ENCODE results near the gene CPLX4.
"Not testable (repeated sequence)": the region's sequence is repeated elsewhere in the genome, so short reads cannot be mapped to it uniquely, and the experiment has no call there.

CPLX4 gene

GRCh38 chr18:59268721-59269562 lies 49.5 kb downstream of the CPLX4 start:
- DNase-seq: no peak

GRCh38 chr18:59268127-59268720 lies 50.2 kb downstream of the CPLX4 start:
- DNase-seq: no peak

GRCh38 chr18:59267503-59268126 lies 50.8 kb downstream of the CPLX4 start:
- no peak for DNase-seq

GRCh38 chr18:59266886-59267502 lies 51.5 kb downstream of the CPLX4 start:
- no peak for DNase-seq

GRCh38 chr18:59266459-59266858 lies 52.0 kb downstream of the CPLX4 start:
- no peak for DNase-seq

GRCh38 chr18:59265974-59266369 lies 52.5 kb downstream of the CPLX4 start:
- no peak for DNase-seq

GRCh38 chr18:59265246-59265973 lies 53.0 kb downstream of the CPLX4 start:
- DNase-seq: no peak

GRCh38 chr18:59264651-59265245 lies 53.7 kb downstream of the CPLX4 start:
- DNase-seq: no peak

GRCh38 chr18:59264121-59264571 lies 54.3 kb downstream of the CPLX4 start:
- DNase-seq: no peak

- DNase-seq: no peak
These were observed 54.8 kb downstream of the CPLX4 start for GRCh38 chr18:59263661-59264060.

GRCh38 chr18:59262243-59262642 lies 56.2 kb downstream of the CPLX4 start:
- DNase-seq: not testable (repeated sequence)

- DNase-seq: not testable (repeated sequence)
These were observed 56.6 kb downstream of the CPLX4 start for GRCh38 chr18:59261842-59262241.

- not testable (repeated sequence) for DNase-seq
These were observed 63.0 kb downstream of the CPLX4 start for GRCh38 chr18:59255491-59255890.

GRCh38 chr18:59249199-59249774 lies 69.2 kb downstream of the CPLX4 start:
- DNase-seq: peak in 1 of 2 experiments; percentile 29

GRCh38 chr18:59246796-59247195 lies 71.7 kb downstream of the CPLX4 start:
- no peak for DNase-seq

Measured in activated CD4-positive, alpha-beta T cell treated with anti-CD3 and anti-CD28 coated beads, Interleukin-2, amount 50 U/mL, for 4 hours (primary cell).